Measurements from ENCODE around the gene NTM.

The NTM gene

GRCh38 chr11:131945706-131946105, 575.3 kb downstream of the NTM start:
- H3K27ac ChIP-seq = no peak overlapping the region
- no peak for TF ChIP-seq CTCF (conservative IDR thresholded peaks at IDR 0.05)

DNA sequence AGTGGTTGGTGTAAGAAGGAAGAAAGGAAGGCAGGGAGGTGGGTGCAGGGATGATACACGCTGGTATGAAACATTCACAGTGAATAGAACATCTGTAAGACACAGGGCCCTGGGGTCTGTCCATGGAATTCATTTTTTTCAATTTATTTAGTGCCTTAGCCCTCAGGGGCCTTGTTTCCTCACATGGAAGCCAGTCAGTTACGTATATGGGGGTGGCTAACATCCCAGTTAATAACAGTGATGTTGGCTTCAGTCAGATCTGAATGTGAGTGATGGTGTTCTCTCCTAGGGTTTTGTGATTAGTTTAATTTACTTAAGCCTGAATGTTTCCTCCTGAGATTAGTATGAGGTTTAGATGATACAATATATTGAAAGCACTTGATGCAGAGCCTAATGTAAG, 577.1 kb downstream of the NTM start:
- no peak overlapping the region for H3K27ac ChIP-seq
- TF ChIP-seq CTCF (conservative IDR thresholded peaks at IDR 0.05) = no peak

- H3K27ac ChIP-seq = no peak overlapping the region
- no peak for TF ChIP-seq CTCF (conservative IDR thresholded peaks at IDR 0.05)
Measured at GRCh38 chr11:131951121-131951520, 580.7 kb downstream of the NTM start.

GRCh38 chr11:131954146-131954545, 583.7 kb downstream of the NTM start:
- H3K27ac ChIP-seq = no peak overlapping the region
- TF ChIP-seq CTCF (conservative IDR thresholded peaks at IDR 0.05) = no peak

GRCh38 chr11:131955904-131956303, 585.5 kb downstream of the NTM start:
- TF ChIP-seq CTCF (conservative IDR thresholded peaks at IDR 0.05) = no peak
- H3K27ac ChIP-seq = no peak overlapping the region

- no peak for TF ChIP-seq CTCF (conservative IDR thresholded peaks at IDR 0.05)
- H3K27ac ChIP-seq = peak overlapping the region; percentile 4
Measured at GRCh38 chr11:131957201-131957600, 586.8 kb downstream of the NTM start.

GRCh38 chr11:131957875-131958274, 587.5 kb downstream of the NTM start:
- no peak overlapping the region; the same call in 1 of the 2 replicates for H3K27ac ChIP-seq
- no peak for TF ChIP-seq CTCF (conservative IDR thresholded peaks at IDR 0.05)

DNA sequence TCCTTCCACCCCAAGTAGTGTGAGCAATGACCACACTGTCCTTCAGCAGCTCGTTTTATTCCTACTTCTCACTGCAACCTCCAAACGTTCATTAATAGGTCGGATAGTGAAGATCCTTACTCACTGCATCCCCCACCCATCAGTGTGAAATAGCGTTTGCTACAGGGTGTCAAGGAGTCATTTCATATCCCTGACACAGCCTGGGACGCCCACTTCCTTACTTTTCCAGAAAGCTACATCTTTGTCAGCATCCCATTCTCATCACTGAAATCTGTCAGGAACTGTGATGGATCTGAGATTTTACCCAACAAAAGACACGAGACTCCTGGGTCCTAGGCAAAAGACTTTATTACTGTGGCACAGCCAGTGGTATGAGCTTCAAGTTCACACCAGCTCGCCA, 592.4 kb downstream of the NTM start:
- no peak for TF ChIP-seq CTCF (conservative IDR thresholded peaks at IDR 0.05)
- no peak overlapping the region for H3K27ac ChIP-seq

Measured in VCaP (cell line).